GM19452 (cell line): Measurements from ENCODE around the gene OSBPL7.
A peak's percentile ranks its signal among the peaks of the same experiment; 100 is the strongest.

Experiments used
- ATAC-seq: cut with Tn5 transposase; IDR thresholded peaks from one replicate; pipeline ENCODE4 v1.9.1; 2021; ENCODE audit not compliant: unreplicated experiment

Gene OSBPL7

GRCh38 chr17:47847341-47848197 is 26.0 kb upstream of the OSBPL7 start:
- ATAC-seq, result no peak

GRCh38 chr17:47846716-47847340 is 25.2 kb upstream of the OSBPL7 start:
- no peak for ATAC-seq

GRCh38 chr17:47845716-47846075 is 24.1 kb upstream of the OSBPL7 start:
- ATAC-seq, result no peak

- ATAC-seq, result no peak
Measured at GRCh38 chr17:47844814-47845715, 23.5 kb upstream of the OSBPL7 start.

GRCh38 chr17:47844227-47844626 is 22.6 kb upstream of the OSBPL7 start:
- ATAC-seq, result no peak

- ATAC-seq, result no peak
Measured at GRCh38 chr17:47843391-47843730, 21.8 kb upstream of the OSBPL7 start.

- no peak for ATAC-seq
Measured at GRCh38 chr17:47841488-47842291, 20.1 kb upstream of the OSBPL7 start.

- ATAC-seq, result peak; percentile 81
Measured at GRCh38 chr17:47840742-47841487, 19.3 kb upstream of the OSBPL7 start, which contains the start of gene SCRN2. TSS of gene SCRN2 (minus strand) at chr17:47841273. CDS start at chr17:47840843, 430 bp downstream.

- ATAC-seq, result no peak
Measured at GRCh38 chr17:47840001-47840741, 18.6 kb upstream of the OSBPL7 start.

GRCh38 chr17:47839071-47839470 is 17.5 kb upstream of the OSBPL7 start:
- ATAC-seq, result no peak

- ATAC-seq, result no peak
Measured at GRCh38 chr17:47838636-47839035, 17.0 kb upstream of the OSBPL7 start.

GRCh38 chr17:47837401-47838039 is 15.9 kb upstream of the OSBPL7 start:
- no peak for ATAC-seq

GRCh38 chr17:47836601-47837000 is 15.0 kb upstream of the OSBPL7 start:
- no peak for ATAC-seq

- no peak for ATAC-seq
Measured at GRCh38 chr17:47834756-47835155, 13.2 kb upstream of the OSBPL7 start.

- ATAC-seq, result no peak
Measured at GRCh38 chr17:47831934-47832327, 10.3 kb upstream of the OSBPL7 start.

- peak; percentile 79 for ATAC-seq
Measured at GRCh38 chr17:47831003-47831933, 9.7 kb upstream of the OSBPL7 start, which contains the start of the genes LRRC46 and MRPL10. TSS of gene LRRC46 (plus strand) at chr17:47831670. CDS start at chr17:47831990, 320 bp downstream. TSS of gene MRPL10 (minus strand) at chr17:47831541. CDS start at chr17:47831511, 30 bp downstream.

- ATAC-seq, result no peak
Measured at GRCh38 chr17:47830396-47831002, 8.9 kb upstream of the OSBPL7 start.
